ENCODE results near the gene TGM2.

- TF ChIP-seq ZNF449 (tag by site-specific recombination; IDR thresholded peaks at IDR 0.05), result no peak
- no peak for TF ChIP-seq PATZ1 (tag by site-specific recombination; IDR thresholded peaks at IDR 0.05)
- no peak for TF ChIP-seq ZNF513 (tag by site-specific recombination; IDR thresholded peaks at IDR 0.05)
- TF ChIP-seq REST (tag by site-specific recombination; IDR thresholded peaks at IDR 0.05), result no peak
- no peak for TF ChIP-seq PRDM10 (tag by site-specific recombination; IDR thresholded peaks at IDR 0.05)
These were observed 31.5 kb upstream of the TGM2 start for GRCh38 chr20:38196592-38196991.
